Trophoblast cell (in vitro differentiated cells and primary cell): ENCODE data around the gene NPLOC4.

Source experiments
- DNase-seq, 2 donors: peaks; one replicate each; pipeline ENCODE4 v3.0.0-alpha.2; 2016
- H2AFZ ChIP-seq: 2 replicates; pipeline ENCODE4 v1.6.1; 2013; ENCODE audit warnings: low read length, moderate library complexity, mild to moderate bottlenecking; ENCODE audit not compliant: insufficient read depth, poor library complexity
- H2AK5ac ChIP-seq: 2 replicates; pipeline ENCODE4 v1.6.1; 2013; ENCODE audit warnings: mild to moderate bottlenecking, low read length
- H2BK120ac ChIP-seq: 2 replicates; pipeline ENCODE4 v1.6.1; 2013; ENCODE audit warnings: low read length, mild to moderate bottlenecking, moderate library complexity; ENCODE audit not compliant: insufficient read depth, poor library complexity
- H2BK12ac ChIP-seq: 2 replicates; pipeline ENCODE4 v1.6.1; 2013; ENCODE audit warnings: mild to moderate bottlenecking, low read length, moderate library complexity
- H2BK5ac ChIP-seq: 2 replicates; pipeline ENCODE4 v1.6.1; 2013; ENCODE audit warnings: low read length, low read depth, moderate library complexity, mild to moderate bottlenecking; ENCODE audit not compliant: poor library complexity
- H3K14ac ChIP-seq: 2 replicates; pipeline ENCODE4 v1.6.1; 2013; ENCODE audit warnings: mild to moderate bottlenecking, low read length
- H3K18ac ChIP-seq: 2 replicates; pipeline ENCODE4 v1.6.1; 2013; ENCODE audit warnings: mild to moderate bottlenecking, low read length
- H3K23ac ChIP-seq: 2 replicates; pipeline ENCODE4 v1.6.1; 2013; ENCODE audit warnings: low read length
- H3K27ac ChIP-seq: 2 replicates; pipeline ENCODE4 v1.5.1; 2013; ENCODE audit warnings: low read depth, mild to moderate bottlenecking, inconsistent platforms, low read length, moderate library complexity
- H3K27me3 ChIP-seq: 2 replicates; pipeline ENCODE4 v1.6.1; 2013; ENCODE audit warnings: inconsistent platforms, mild to moderate bottlenecking, low read length, moderate library complexity; ENCODE audit not compliant: insufficient read depth
- H3K36me3 ChIP-seq, 2 experiments: 1 replicate in 1 of 2; 2 replicates in 1 of 2; pipeline ENCODE4 v1.6.1; 2013; ENCODE audit warnings: low read length in 2 of 2, mild to moderate bottlenecking in 2 of 2, moderate library complexity in 1 of 2; ENCODE audit not compliant: insufficient read depth in 2 of 2, control insufficient read depth in 1 of 2
- H3K4ac ChIP-seq: 2 replicates; pipeline ENCODE4 v1.6.1; 2013; ENCODE audit warnings: low read depth, mild to moderate bottlenecking, low read length, moderate library complexity
- H3K4me1 ChIP-seq, 2 experiments: 1 replicate in 1 of 2; 2 replicates in 1 of 2; pipeline ENCODE4 v1.6.1; 2013; ENCODE audit warnings: low read length in 2 of 2, mild to moderate bottlenecking in 2 of 2, moderate library complexity in 1 of 2; ENCODE audit not compliant: insufficient read depth in 2 of 2, control insufficient read depth in 1 of 2
- H3K4me2 ChIP-seq: 2 replicates; pipeline ENCODE4 v1.6.1; 2013; ENCODE audit warnings: inconsistent platforms, mild to moderate bottlenecking, low read length, moderate library complexity
- H3K4me3 ChIP-seq: 2 replicates; pipeline ENCODE4 v1.5.1; 2013; ENCODE audit warnings: mild to moderate bottlenecking, low read depth, low read length, inconsistent platforms
- H3K79me1 ChIP-seq: one replicate; pipeline ENCODE4 v1.6.1; 2013; ENCODE audit warnings: low read length
- H3K79me2 ChIP-seq: 2 replicates; pipeline ENCODE4 v1.6.1; 2013; ENCODE audit warnings: low read length, mild to moderate bottlenecking; ENCODE audit not compliant: control insufficient read depth, insufficient read depth, poor library complexity
- H3K9ac ChIP-seq: 2 replicates; pipeline ENCODE4 v1.6.1; 2013; ENCODE audit warnings: mild to moderate bottlenecking, low read length
- H3K9me3 ChIP-seq: 2 replicates; pipeline ENCODE4 v1.6.1; 2013; ENCODE audit warnings: low read depth, mild to moderate bottlenecking, control low read depth, inconsistent platforms, low read length; ENCODE audit not compliant: insufficient read depth
- H4K12ac ChIP-seq: 2 replicates; pipeline ENCODE4 v1.6.1; 2013; ENCODE audit warnings: low read depth, mild to moderate bottlenecking, low read length, moderate library complexity
- H4K8ac ChIP-seq: 2 replicates; pipeline ENCODE4 v1.6.1; 2013; ENCODE audit warnings: low read depth, mild to moderate bottlenecking, low read length, moderate library complexity
- H4K91ac ChIP-seq: one replicate; pipeline ENCODE4 v1.6.1; 2013; ENCODE audit warnings: low read depth, mild to moderate bottlenecking, low read length, moderate library complexity
- WGBS: extraction: QIAGEN DNeasy Blood & Tissue Kit; methylation state at CpG from one replicate; pipeline ENCODE4 v1.1.7; 2013; ENCODE audit warnings: missing lambda C conversion rate; ENCODE audit not compliant: insufficient read length, insufficient coverage; ENCODE audit errors: extremely low coverage; 5-methylcytosine and 5-hydroxymethylcytosine counted together

Gene NPLOC4

GRCh38 chr17:81672954-81673353 is 36.0 kb upstream of the NPLOC4 start:
- H3K23ac ChIP-seq: no peak overlapping the region
- no peak overlapping the region for H4K8ac ChIP-seq
- H3K27ac ChIP-seq: no peak overlapping the region
- no peak overlapping the region for H2AFZ ChIP-seq
- no peaks in the 10 kb centered on the region for H3K79me1 ChIP-seq
- H3K18ac ChIP-seq: no peak overlapping the region
- DNase-seq: no peak
- WGBS: no CpG with 5 or more reads among the region's 16 CpGs
- H3K79me2 ChIP-seq: no peaks in the 10 kb centered on the region
- no peak overlapping the region for H3K4ac ChIP-seq
- H3K4me3 ChIP-seq: no peak overlapping the region
- H2BK12ac ChIP-seq: no peak overlapping the region
- no peak overlapping the region for H2BK5ac ChIP-seq
- H3K9ac ChIP-seq: no peak overlapping the region
- peaks cover 54 to 59% of the 10 kb centered on the region in 2 experiments for H3K36me3 ChIP-seq
- H4K12ac ChIP-seq: no peak overlapping the region
- no peak overlapping the region for H3K4me2 ChIP-seq
- no peaks in the 10 kb centered on the region for H3K27me3 ChIP-seq
- no peak overlapping the region for H4K91ac ChIP-seq
- peaks cover 0 to 2% of the 10 kb centered on the region in 2 experiments for H3K4me1 ChIP-seq
- H2BK120ac ChIP-seq: no peak overlapping the region
- no peak overlapping the region for H2AK5ac ChIP-seq
- H3K9me3 ChIP-seq: peaks cover 4% of the 10 kb centered on the region
- H3K14ac ChIP-seq: no peak overlapping the region

- Histone ChIP-seq H2BK120ac (no peak overlapping the region), H3K4me3 (no peak overlapping the region), H4K8ac (no peak overlapping the region), H4K91ac (no peak overlapping the region), H3K9ac (no peak overlapping the region), H3K79me1 (no peaks in the 10 kb centered on the region), H3K79me2 (no peaks in the 10 kb centered on the region), H3K18ac (no peak overlapping the region), H3K4ac (no peak overlapping the region), H2BK12ac (no peak overlapping the region), H3K36me3 (peaks cover 54 to 57% of the 10 kb centered on the region in 2 experiments), H3K14ac (no peak overlapping the region), H3K9me3 (peaks cover 4% of the 10 kb centered on the region), H2BK5ac (no peak overlapping the region), H2AK5ac (no peak overlapping the region), H4K12ac (no peak overlapping the region), H3K4me1 (peaks cover 3 to 5% of the 10 kb centered on the region in 2 experiments), H2AFZ (no peak overlapping the region), H3K23ac (no peak overlapping the region), H3K27me3 (no peaks in the 10 kb centered on the region), H3K4me2 (no peak overlapping the region), H3K27ac (no peak overlapping the region)
- WGBS: no CpG with 5 or more reads among the region's 18 CpGs
- DNase-seq: no peak
Observed at GRCh38 chr17:81672504-81672903, 35.6 kb upstream of the NPLOC4 start.

GRCh38 chr17:81667754-81668153 is 30.8 kb upstream of the NPLOC4 start:
- Histone ChIP-seq H3K9ac (no peak overlapping the region), H3K79me1 (peaks cover 11% of the 10 kb centered on the region), H4K12ac (no peak overlapping the region), H3K79me2 (peaks cover 13% of the 10 kb centered on the region), H2BK120ac (no peak overlapping the region), H3K4me1 (peaks cover 16 to 18% of the 10 kb centered on the region in 2 experiments), H2BK12ac (no peak overlapping the region), H3K27ac (no peak overlapping the region), H3K4ac (peak overlapping the region; percentile 43), H3K36me3 (peaks cover 35 to 44% of the 10 kb centered on the region in 2 experiments), H3K14ac (no peak overlapping the region), H4K91ac (no peak overlapping the region), H3K4me2 (no peak overlapping the region), H3K9me3 (peaks cover 2% of the 10 kb centered on the region), H3K23ac (no peak overlapping the region), H3K27me3 (no peaks in the 10 kb centered on the region), H4K8ac (no peak overlapping the region), H2BK5ac (no peak overlapping the region), H3K4me3 (no peak overlapping the region), H3K18ac (no peak overlapping the region), H2AFZ (no peak overlapping the region), H2AK5ac (no peak overlapping the region)
- DNase-seq: peak in 1 of 2 donors; percentile 24
- no CpG with 5 or more reads among the region's 18 CpGs for WGBS

GRCh38 chr17:81666342-81667191 is 29.7 kb upstream of the NPLOC4 start, which contains the start of the genes CCDC137 and OXLD1:
Gene CCDC137, plus strand, starts transcription at chr17:81666737. Its CDS starts 30 bp downstream, at chr17:81666767.
Gene OXLD1, minus strand, starts transcription at chr17:81666605. Its CDS starts 28 bp downstream, at chr17:81666577.
- Histone ChIP-seq H3K4me1 (peaks cover 16 to 18% of the 10 kb centered on the region in 2 experiments), H3K79me1 (peaks cover 11% of the 10 kb centered on the region), H3K23ac (no peak within 1 kb of the TSS), H3K4ac (peak within 1 kb of the TSS; percentile 92), H3K36me3 (peaks cover 23 to 32% of the 10 kb centered on the region in 2 experiments), H2BK5ac (peak within 1 kb of the TSS; percentile 86), H3K14ac (peak within 1 kb of the TSS; percentile 94), H2AK5ac (peak within 1 kb of the TSS; percentile 99), H3K18ac (peak within 1 kb of the TSS; percentile 89), H3K79me2 (peaks cover 13% of the 10 kb centered on the region), H3K27me3 (no peaks in the 10 kb centered on the region), H3K4me3 (peak within 1 kb of the TSS; percentile 81), H4K12ac (peak within 1 kb of the TSS; percentile 96), H3K4me2 (peak within 1 kb of the TSS; percentile 96), H4K91ac (peak within 1 kb of the TSS; percentile 95), H2AFZ (peak within 1 kb of the TSS; percentile 82), H2BK12ac (no peak within 1 kb of the TSS), H3K9me3 (peaks cover 2% of the 10 kb centered on the region), H3K27ac (peak within 1 kb of the TSS; percentile 58), H3K9ac (peak within 1 kb of the TSS; percentile 85), H2BK120ac (peak within 1 kb of the TSS; percentile 85), H4K8ac (peak within 1 kb of the TSS; percentile 95)
- peak; percentile 96 to 98 for DNase-seq
- WGBS: no CpG with 5 or more reads among the region's 96 CpGs
